Measurements from ENCODE around the gene ATG4B.
"Not testable (repeated sequence)": the region's sequence is repeated elsewhere in the genome, so short reads cannot be mapped to it uniquely, and the experiment has no call there.

ATG4B gene

GRCh38 chr2:241637018-241637794 is at the start of gene ATG4B, which contains the start of gene THAP4:
ATG4B (plus strand) TSS chr2:241637693; CDS start chr2:241637715, 22 bp downstream.
THAP4 (minus strand) TSS chr2:241637158; CDS start chr2:241637017, 141 bp downstream.
- DNase-seq, result peak; percentile 77

GRCh38 chr2:241589863-241590262 is 47.6 kb upstream of the ATG4B start:
- not testable (repeated sequence) for DNase-seq

DNA sequence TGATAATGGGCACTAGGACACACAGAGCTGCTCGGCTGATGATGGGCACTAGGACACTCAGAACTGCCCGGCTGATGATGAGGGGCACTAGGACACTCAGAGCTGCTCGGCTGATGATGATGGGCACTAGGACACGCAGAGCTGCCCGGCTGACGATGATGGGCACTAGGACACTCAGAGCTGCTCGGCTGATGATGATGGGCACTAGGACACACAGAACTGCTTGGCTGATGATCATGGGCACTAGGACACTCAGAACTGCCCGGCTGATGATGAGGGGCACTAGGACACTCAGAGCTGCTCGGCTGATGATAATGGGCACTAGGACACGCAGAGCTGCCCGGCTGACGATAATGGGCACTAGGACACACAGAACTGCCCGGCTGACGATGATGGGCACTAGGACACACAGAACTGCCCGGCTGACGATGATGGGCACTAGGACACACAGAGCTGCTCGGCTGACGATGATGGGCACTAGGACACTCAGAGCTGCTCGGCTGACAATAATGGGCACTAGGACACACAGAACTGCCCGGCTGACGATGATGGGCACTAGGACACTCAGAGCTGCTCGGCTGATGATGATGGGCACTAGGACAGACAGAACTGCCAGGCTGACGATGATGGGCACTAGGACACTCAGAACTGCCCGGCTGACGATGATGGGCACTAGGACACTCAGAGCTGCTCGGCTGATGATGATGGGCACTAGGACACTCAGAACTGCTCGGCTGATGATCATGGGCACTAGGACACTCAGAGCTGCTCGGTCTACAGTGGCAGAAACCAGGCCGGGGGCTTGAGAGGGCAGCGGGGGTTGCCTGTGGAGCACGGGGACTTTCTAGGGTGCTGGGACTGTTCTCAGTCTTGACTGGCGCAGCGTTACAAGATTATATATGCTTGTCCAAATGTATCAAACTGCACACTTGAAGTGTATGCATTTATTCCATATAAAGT is 46.7 kb upstream of the ATG4B start:
- not testable (repeated sequence) for DNase-seq

- no peak for DNase-seq
Measured at GRCh38 chr2:241592126-241592845, 45.2 kb upstream of the ATG4B start.

- no peak for DNase-seq
Measured at GRCh38 chr2:241593271-241593670, 44.2 kb upstream of the ATG4B start.

- no peak for DNase-seq
Measured at GRCh38 chr2:241595600-241596140, 41.8 kb upstream of the ATG4B start.

- DNase-seq, result no peak
Measured at GRCh38 chr2:241597561-241597960, 39.9 kb upstream of the ATG4B start.

GRCh38 chr2:241598061-241598460 is 39.4 kb upstream of the ATG4B start:
- no peak for DNase-seq

DNA sequence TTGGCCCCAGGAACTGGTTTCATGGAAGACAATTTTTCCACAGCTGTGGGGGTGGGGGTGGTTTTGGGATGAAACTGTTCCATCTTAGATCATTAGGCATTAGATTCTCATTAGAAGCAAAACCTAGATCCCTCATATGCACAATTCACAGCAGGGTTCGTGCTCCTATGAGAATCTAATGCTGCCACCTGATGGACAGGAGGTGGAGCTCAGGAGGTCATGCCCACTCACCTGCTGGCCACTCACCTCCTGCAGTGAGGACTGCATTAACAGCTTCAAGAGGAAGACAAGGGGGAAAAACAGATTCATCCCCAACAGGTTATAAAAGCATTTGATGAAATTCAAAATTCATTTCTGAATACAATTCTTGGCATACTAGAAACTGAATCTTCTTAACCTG is 39.0 kb upstream of the ATG4B start:
- DNase-seq, result peak; percentile 52

GRCh38 chr2:241599615-241600014 is 37.9 kb upstream of the ATG4B start:
- DNase-seq, result no peak

DNA sequence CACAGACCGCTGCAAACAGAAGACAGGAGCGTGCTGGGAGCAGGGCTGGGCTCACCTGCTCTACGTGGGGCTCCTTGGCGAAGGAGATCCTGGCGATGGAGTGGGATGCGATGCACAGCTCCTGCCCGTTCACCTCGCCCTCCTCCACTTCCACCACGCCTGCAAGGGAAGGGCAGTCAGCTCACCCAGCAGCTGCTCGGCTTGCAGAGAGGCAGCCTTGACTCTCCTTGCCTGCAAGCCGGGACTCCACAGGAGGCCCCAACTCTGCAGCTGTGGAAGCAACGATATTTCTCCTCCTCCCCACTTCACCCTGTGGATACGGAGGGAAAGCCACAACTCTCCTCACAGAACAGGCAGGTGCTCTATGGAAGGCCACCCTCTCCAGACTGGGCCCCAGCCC is 35.7 kb upstream of the ATG4B start:
- DNase-seq, result no peak

GRCh38 chr2:241602720-241603119 is 34.8 kb upstream of the ATG4B start:
- no peak for DNase-seq

- DNase-seq, result no peak
Measured at GRCh38 chr2:241603686-241604085, 33.8 kb upstream of the ATG4B start.

- DNase-seq, result no peak
Measured at GRCh38 chr2:241606186-241606585, 31.3 kb upstream of the ATG4B start.

- DNase-seq, result no peak
Measured at GRCh38 chr2:241607162-241607885, 30.2 kb upstream of the ATG4B start.

DNA sequence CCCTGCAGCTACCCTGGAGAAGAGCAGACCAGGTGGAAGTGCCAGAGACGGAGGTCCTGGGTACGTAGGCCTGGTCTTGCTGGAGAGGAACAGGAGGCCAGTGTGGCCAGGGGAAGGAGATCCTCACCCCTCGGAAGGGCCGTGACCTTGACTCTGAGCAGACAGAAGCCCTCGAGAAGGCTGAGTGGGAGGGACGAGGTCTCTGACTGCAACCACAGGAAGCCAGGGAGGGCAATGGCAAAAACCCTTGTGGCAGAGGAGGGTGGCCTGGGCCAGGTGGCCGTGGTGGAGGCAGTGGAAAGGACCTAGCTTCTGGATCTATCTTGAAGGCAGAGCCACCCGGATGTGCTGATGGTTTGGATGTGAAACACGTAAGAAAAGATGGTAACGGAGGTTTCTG is 28.6 kb upstream of the ATG4B start:
- no peak for DNase-seq

DNA sequence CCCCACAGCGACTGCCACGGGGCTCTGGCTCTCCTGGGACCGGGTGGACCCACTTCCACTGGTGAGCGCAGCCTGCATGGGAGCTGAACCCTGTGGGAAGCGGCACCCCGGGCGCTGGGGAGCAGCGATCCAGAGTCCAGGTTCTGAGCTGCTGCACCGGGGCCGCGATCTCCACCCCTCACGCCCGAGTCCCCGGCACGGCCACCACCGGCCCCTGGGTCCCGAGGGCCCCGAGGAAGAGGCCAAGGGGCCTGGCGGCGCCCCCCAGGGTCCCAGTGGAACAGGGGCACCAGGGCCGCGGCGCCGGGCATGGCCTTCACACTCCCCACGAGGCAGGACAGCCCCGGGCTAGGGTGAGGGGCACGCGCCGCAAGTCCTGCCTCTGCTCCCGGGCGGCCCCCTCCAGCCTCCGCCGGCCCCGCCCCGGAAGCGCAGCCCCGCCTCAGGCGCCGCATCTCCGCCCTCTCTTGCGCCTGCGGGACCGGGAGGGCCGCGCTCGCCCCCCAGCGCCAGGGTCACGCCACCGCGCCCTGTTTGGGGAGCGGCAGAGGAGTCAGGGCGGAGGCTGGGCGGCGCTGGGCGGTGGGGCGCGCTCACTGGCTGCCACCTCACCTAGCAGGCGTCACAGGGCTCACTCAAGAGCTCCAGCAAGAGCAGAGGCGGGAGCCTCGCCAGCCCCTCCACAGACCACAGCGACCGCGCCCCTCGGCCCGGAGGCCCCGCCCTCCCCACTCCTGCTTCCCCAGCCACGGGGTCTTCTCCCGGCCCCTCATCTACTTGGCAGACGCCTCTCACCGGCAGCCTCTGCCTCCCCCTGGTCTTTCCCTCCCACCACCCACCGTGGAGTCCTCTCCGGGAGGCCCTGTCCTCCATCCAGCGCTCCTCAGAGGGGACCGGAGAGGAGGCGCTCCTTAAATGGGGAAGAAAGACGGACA is 27.4 kb upstream of the ATG4B start:
- DNase-seq, result peak; percentile 80

GRCh38 chr2:241611062-241611461 is 26.4 kb upstream of the ATG4B start:
- DNase-seq, result no peak

GRCh38 chr2:241612156-241613016 is 25.1 kb upstream of the ATG4B start:
- no peak for DNase-seq

Measured in NCI-H146 (cell line).